WERI-Rb-1 (cell line): ENCODE measurements around the gene CACNG1.

Source experiments
- DNase-seq: peaks from one replicate; pipeline ENCODE4 v3.0.0-alpha.2; 2020
- H3K27ac ChIP-seq: fragments of 250-450 bp; sonication (Bioruptor Pico); 2 replicates; pipeline ENCODE4 v1.5.1; 2020; ENCODE audit warnings: mild to moderate bottlenecking, moderate library complexity
- H3K27me3 ChIP-seq: fragments of 250-450 bp; sonication (Bioruptor Pico); 2 replicates; pipeline ENCODE4 v1.5.1; 2021; ENCODE audit warnings: mild to moderate bottlenecking, low read depth, moderate library complexity; ENCODE audit not compliant: insufficient read depth, severe bottlenecking
- H3K36me3 ChIP-seq: fragments of 250-450 bp; sonication (Bioruptor Pico); 2 replicates; pipeline ENCODE4 v1.5.1; 2020; ENCODE audit warnings: mild to moderate bottlenecking, moderate library complexity
- H3K4me3 ChIP-seq: 2 replicates; pipeline ENCODE4 v1.5.1; 2011; ENCODE audit warnings: low read depth, mild to moderate bottlenecking, control low read depth, low read length
- H3K9me3 ChIP-seq: fragments of 250-450 bp; sonication (Bioruptor Pico); 2 replicates; pipeline ENCODE4 v1.5.1; 2021; ENCODE audit warnings: mild to moderate bottlenecking, moderate library complexity; ENCODE audit not compliant: severe bottlenecking
- TF ChIP-seq, protein P1 (sequence below): IDR thresholded peaks from 2 replicates; pipeline ENCODE4 v1.5.1; 2011; ENCODE audit warnings: low read depth, mild to moderate bottlenecking, control low read depth, inconsistent platforms, low read length

Gene CACNG1

DNA sequence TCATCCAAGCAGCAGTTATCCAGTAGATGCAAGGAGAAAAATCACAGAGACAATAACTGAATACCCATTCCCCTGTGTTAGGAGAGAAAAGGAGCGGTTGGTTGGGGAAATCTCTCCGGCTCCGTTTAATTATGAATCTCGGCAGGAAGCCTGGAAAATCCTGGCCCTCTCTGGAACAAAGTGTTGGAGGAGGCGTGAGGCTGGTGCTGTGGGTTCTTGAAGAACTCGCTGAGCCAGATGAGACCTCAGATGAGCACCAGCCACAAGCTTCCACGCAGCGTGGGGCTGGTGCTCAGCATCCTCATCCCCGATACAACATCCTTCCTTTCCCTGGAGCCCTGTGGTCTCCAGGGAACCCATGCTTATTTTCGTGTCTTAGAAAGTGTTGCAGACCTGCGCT, 40.2 kb upstream of the CACNG1 start:
- Histone ChIP-seq H3K9me3 (no peaks in the 10 kb centered on the region), H3K27ac (no peak overlapping the region), H3K27me3 (no peaks in the 10 kb centered on the region), H3K4me3 (no peak overlapping the region), H3K36me3 (no peaks in the 10 kb centered on the region; the same call in 1 of the 2 replicates)
- DNase-seq: no peak
- TF ChIP-seq, protein P1, sequence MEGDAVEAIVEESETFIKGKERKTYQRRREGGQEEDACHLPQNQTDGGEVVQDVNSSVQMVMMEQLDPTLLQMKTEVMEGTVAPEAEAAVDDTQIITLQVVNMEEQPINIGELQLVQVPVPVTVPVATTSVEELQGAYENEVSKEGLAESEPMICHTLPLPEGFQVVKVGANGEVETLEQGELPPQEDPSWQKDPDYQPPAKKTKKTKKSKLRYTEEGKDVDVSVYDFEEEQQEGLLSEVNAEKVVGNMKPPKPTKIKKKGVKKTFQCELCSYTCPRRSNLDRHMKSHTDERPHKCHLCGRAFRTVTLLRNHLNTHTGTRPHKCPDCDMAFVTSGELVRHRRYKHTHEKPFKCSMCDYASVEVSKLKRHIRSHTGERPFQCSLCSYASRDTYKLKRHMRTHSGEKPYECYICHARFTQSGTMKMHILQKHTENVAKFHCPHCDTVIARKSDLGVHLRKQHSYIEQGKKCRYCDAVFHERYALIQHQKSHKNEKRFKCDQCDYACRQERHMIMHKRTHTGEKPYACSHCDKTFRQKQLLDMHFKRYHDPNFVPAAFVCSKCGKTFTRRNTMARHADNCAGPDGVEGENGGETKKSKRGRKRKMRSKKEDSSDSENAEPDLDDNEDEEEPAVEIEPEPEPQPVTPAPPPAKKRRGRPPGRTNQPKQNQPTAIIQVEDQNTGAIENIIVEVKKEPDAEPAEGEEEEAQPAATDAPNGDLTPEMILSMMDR: no peak

DNA sequence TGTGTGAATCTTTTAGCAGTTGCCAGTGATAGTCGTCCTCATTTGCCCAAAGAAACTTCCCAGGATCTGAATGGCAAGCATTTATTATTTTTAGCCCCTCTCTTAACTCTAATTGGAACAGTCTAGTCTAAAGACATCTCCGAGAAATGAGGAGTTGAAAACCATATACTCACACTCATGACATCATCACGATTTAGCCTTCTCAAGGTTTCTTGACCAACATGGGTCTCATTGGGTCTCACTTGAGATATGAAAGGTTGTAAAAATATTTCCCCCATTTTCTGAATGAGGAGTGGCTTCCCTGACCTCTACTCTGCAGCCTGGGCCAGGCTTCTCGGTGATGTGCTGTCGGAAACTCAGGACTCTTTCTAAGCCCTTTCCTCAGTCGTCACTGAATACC, 37.1 kb upstream of the CACNG1 start:
- Histone ChIP-seq H3K27ac (no peak overlapping the region), H3K36me3 (no peaks in the 10 kb centered on the region), H3K4me3 (no peak overlapping the region), H3K27me3 (no peaks in the 10 kb centered on the region), H3K9me3 (no peaks in the 10 kb centered on the region)
- TF ChIP-seq, protein P1: no peak
- DNase-seq: no peak

DNA sequence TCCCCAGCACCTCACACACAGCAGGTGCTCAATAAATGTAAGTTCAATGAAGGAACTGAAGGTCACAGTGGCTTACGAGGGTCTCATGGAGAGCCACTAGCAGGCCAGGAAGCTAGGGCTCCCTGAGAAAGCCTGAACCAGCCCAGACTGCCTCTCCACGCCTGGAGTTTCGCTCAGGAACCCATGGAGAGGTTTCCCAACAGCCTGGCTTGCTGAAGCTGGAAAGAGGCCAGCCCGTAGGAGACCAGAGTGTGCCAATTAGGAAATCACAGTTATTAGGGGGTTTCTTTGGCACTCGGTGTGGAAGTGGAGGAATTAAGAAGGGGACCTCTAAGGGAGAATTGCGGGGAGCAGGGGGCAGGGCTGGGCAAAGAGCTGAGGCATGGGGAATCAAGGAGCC, 36.3 kb upstream of the CACNG1 start:
- Histone ChIP-seq H3K36me3 (no peaks in the 10 kb centered on the region), H3K9me3 (no peaks in the 10 kb centered on the region), H3K27ac (no peak overlapping the region), H3K27me3 (no peaks in the 10 kb centered on the region), H3K4me3 (no peak overlapping the region)
- DNase-seq: no peak
- TF ChIP-seq, protein P1: no peak

DNA sequence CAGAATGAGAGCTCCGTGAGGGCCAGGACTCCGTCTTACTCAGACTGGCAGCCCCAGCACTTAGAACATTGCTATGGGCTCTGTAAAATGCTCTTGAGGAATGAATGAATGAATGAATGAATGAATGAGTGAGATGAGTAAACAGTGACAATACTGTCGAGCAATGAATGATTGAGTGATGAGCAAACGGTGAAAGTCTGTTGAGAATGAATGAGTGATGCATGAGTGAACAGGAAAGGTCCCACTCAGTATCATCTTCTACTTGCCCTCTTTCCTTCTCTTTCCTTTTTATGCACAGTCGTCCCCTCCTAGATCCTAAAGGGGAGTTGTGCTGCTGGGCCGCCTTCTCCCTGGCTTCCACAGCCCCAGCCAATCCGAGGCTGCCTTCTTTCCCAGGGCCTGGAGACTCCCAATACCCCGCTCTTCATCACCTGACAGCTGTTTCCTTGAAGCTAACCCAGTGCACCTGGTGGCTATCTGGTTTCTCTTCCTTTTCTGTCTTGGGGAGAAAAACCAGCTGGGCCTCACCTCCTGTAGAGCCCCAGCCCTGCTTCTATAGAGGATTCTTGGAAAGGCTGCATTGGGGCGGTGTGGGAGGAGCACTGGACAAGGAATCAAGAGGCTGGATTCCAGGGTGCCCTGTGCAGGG, 32.7 kb upstream of the CACNG1 start:
- no peaks in the 10 kb centered on the region for H3K27me3 ChIP-seq
- DNase-seq: no peak
- no peaks in the 10 kb centered on the region for H3K36me3 ChIP-seq
- H3K9me3 ChIP-seq: no peaks in the 10 kb centered on the region
- no peak overlapping the region for H3K27ac ChIP-seq
- TF ChIP-seq, protein P1: no peak
- no peak overlapping the region for H3K4me3 ChIP-seq

DNA sequence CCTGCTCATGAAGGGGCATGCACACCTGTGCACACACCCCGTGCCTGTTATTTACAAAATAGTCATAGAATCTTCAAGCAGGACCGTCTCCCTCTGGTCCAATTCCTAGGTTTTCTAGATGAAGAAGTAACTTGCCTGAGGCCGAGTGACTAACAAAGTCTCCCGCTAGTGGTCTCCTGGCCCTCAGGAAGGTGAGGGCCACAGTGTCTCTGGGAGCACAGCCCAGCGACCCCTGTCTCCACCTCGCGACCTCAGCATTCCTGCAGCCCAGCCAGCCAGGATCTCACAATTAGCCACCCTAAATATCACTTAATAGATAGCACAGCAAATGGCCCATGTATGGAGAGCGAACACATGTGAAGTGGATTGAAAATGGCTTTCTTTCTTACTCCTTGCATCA, 30.5 kb upstream of the CACNG1 start:
- H3K27ac ChIP-seq: no peak overlapping the region
- no peaks in the 10 kb centered on the region for H3K9me3 ChIP-seq
- H3K4me3 ChIP-seq: no peak overlapping the region
- DNase-seq: no peak
- TF ChIP-seq, protein P1: no peak
- no peaks in the 10 kb centered on the region for H3K36me3 ChIP-seq
- H3K27me3 ChIP-seq: no peaks in the 10 kb centered on the region

DNA sequence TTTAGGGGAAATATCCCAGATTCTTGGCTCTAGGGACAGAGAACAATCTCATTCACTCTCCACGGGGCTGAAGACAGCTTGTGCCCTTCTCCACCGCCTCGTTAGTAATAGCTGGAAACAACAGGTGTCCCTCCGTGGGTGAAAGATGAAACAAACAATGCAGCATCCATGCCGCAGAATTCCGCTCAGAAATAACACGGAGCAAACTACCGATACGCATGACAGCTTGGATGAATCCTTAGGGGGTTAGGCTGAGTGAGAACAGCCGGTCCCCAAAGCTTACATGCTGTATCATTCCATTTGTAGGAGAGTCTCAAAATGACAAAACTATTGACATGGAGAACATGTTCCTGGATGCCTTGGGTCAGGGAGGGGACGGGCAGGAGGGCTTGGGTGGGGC, 29.4 kb upstream of the CACNG1 start:
- no peak for DNase-seq
- H3K27me3 ChIP-seq: no peaks in the 10 kb centered on the region
- H3K9me3 ChIP-seq: no peaks in the 10 kb centered on the region
- no peak overlapping the region for H3K4me3 ChIP-seq
- H3K27ac ChIP-seq: no peak overlapping the region
- TF ChIP-seq, protein P1: no peak
- no peaks in the 10 kb centered on the region; the same call in 1 of the 2 replicates for H3K36me3 ChIP-seq
